Thyroid gland (tissue), 4 donors: ENCODE measurements around the gene CA5A. TPM values are rescaled to one million over a fixed set of nuclear protein-coding genes. Genes with fewer than 3 reads are reported as not detected.
"Not testable (repeated sequence)": the region's sequence is repeated elsewhere in the genome, so short reads cannot be mapped to it uniquely, and the experiment has no call there.

Experiments
- DNase-seq, 2 donors: peaks; one replicate each; pipeline ENCODE4 v3.0.0-alpha.2; 2019
- H3K27ac ChIP-seq, 3 donors: fragments of 200-600 bp; sonication (generic); 1 replicate in 2 of 3; 2 replicates in 1 of 3; pipeline ENCODE4 v1.5.1; 2016 to 2019; ENCODE audit warnings: mild to moderate bottlenecking in 1 of 3, moderate library complexity in 1 of 3
- H3K27me3 ChIP-seq: fragments of 200-600 bp; sonication (generic); one replicate; pipeline ENCODE4 v1.5.1; 2019
- H3K36me3 ChIP-seq, 2 donors: fragments of 200-600 bp; sonication (generic); one replicate each; pipeline ENCODE4 v1.5.1; 2016 to 2019
- H3K4me1 ChIP-seq, 2 donors: fragments of 200-600 bp; sonication (generic); one replicate each; pipeline ENCODE4 v1.5.1; 2017 to 2019
- H3K4me3 ChIP-seq, 3 donors: fragments of 200-600 bp; sonication (generic); replicated peaks in 1 of 3; 1 replicate in 2 of 3; 2 replicates in 1 of 3; pipeline ENCODE4 v1.5.1; 2016; ENCODE audit warnings: mild to moderate bottlenecking in 1 of 3
- H3K9me3 ChIP-seq: fragments of 200-600 bp; sonication (generic); one replicate; pipeline ENCODE4 v1.5.1; 2017
- POLR2A ChIP-seq, 2 donors: fragments of 450-650 bp; IDR thresholded peaks; one replicate each; pipeline ENCODE4 v1.6.1; 2017; ENCODE audit warnings: antibody characterized with exemption in 2 of 2, mild to moderate bottlenecking in 2 of 2, moderate library complexity in 1 of 2
- WGBS, 2 donors: methylation state at CpG; one replicate each; pipeline ENCODE4 v1.1.5; 2017; 5-methylcytosine and 5-hydroxymethylcytosine counted together
- intact Hi-C: fragments of 100-400 bp; cut with DNase I; formaldehyde crosslinking; loops from one replicate; pipeline ENCODE4 v1.15.1; 2023
- total RNA-seq, 4 donors: library from RNA; depleted of rRNA; stranded (reverse); fragments of >200 nt; gene quantifications; one replicate each; pipeline ENCODE4 v1.2.3, GENCODE V29; 2016
- TF ChIP-seq, protein P1 (sequence below), 6 experiments: fragments of 200-600 bp in 3 of 6; fragments of 450-650 bp in 3 of 6; sonication (generic) in 3 of 6; IDR thresholded peaks; one replicate each; pipeline ENCODE4 v1.5.1; 2016 to 2019; ENCODE audit warnings: antibody characterized with exemption in 6 of 6, mild to moderate bottlenecking in 2 of 6, inconsistent platforms in 1 of 6, moderate library complexity in 1 of 6

Gene CA5A
- total RNA-seq, 4 donors from 2014 or later, result not detected

DNA sequence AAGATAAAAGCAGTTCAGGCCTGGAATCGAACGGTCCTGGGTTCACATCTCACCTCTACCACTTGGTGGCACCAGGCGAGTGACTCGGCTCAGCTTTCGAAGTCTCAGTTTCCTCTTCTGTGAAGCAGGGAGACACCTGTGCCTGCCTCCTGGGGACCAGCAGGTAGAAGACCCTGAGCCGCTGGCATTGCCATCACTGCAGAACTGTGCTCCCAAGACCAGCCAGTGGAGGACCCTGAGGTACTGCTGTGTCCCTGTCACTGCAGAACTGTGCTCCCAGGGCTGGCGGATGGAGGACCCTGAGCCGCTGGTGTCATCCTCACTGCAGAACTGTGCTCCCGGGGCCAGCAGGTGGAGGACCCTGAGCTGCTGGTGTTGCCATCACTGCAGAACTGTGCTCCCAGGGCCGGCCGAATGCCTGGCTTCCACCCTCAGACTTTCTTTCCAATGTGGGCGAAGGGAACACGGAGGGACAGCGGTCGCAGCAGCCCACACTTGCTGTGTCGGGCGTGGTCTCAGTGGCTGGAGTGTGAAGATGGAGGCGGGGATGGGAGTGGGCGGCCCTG, 58.3 kb downstream of the CA5A start:
- Histone ChIP-seq H3K36me3 (no peaks in the 10 kb centered on the region), H3K4me1 (no peaks in the 10 kb centered on the region), H3K27me3 (no peaks in the 10 kb centered on the region), H3K27ac (no peak overlapping the region), H3K4me3 (no peak overlapping the region), H3K9me3 (no peaks in the 10 kb centered on the region)
- TF ChIP-seq, protein P1, sequence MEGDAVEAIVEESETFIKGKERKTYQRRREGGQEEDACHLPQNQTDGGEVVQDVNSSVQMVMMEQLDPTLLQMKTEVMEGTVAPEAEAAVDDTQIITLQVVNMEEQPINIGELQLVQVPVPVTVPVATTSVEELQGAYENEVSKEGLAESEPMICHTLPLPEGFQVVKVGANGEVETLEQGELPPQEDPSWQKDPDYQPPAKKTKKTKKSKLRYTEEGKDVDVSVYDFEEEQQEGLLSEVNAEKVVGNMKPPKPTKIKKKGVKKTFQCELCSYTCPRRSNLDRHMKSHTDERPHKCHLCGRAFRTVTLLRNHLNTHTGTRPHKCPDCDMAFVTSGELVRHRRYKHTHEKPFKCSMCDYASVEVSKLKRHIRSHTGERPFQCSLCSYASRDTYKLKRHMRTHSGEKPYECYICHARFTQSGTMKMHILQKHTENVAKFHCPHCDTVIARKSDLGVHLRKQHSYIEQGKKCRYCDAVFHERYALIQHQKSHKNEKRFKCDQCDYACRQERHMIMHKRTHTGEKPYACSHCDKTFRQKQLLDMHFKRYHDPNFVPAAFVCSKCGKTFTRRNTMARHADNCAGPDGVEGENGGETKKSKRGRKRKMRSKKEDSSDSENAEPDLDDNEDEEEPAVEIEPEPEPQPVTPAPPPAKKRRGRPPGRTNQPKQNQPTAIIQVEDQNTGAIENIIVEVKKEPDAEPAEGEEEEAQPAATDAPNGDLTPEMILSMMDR (IDR thresholded peaks at IDR 0.05), result no peak
- no peak for TF ChIP-seq POLR2A (IDR thresholded peaks at IDR 0.05)
- 78 to 85% methylated on average over 9 to 12 of the region's 19 CpGs for WGBS, 2 donors
- intact Hi-C loops, result no loop called here
- DNase-seq, result no peak

DNA sequence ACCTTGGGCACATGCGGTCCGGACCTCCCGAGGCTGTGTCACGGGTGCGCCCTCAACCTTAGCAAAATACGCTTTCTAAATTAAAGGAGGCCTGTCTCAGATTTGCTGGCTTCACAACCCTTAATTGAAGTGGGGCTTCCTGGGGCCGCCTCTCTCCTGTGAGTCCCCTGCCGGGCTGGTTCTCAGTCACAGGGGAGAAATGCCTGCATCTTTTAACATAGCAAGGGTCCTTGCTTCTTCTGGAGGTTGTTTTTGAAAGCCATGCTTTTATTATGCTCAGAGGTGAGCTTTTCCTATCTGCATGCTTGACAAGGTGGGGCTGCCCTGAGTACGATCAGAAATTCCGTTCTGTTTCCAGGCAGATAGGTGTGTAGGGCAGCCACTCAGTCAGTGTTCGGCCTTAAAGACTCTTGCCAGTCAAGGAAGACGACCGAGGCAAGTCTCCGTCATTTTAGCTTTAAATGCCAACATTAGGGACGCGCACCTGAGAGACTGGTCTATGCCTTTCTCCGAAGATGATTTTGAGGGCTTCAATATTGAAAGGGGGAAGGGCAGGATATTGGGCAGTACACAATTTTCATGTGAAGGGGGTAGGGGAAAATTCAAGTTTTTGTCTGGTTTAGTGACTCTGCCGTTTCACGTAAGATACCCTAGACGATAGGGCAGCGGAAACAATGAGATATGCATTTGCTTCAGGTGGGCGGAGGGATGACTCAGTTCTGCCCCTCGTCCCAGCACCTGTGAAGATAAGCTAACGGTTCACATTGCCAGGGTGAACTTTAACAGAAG, 61.5 kb downstream of the CA5A start:
- intact Hi-C loops, result no loop called here
- TF ChIP-seq, protein P1 (IDR thresholded peaks at IDR 0.05), result no peak
- no peak for TF ChIP-seq POLR2A (IDR thresholded peaks at IDR 0.05)
- Histone ChIP-seq H3K4me3 (no peak overlapping the region), H3K4me1 (peaks cover 2 to 4% of the 10 kb centered on the region in 2 donors), H3K36me3 (no peaks in the 10 kb centered on the region), H3K9me3 (no peaks in the 10 kb centered on the region), H3K27me3 (no peaks in the 10 kb centered on the region), H3K27ac (no peak overlapping the region)
- no peak for DNase-seq
- WGBS, 2 donors, result 59% methylated on average over 24 of the region's 24 CpGs

DNA sequence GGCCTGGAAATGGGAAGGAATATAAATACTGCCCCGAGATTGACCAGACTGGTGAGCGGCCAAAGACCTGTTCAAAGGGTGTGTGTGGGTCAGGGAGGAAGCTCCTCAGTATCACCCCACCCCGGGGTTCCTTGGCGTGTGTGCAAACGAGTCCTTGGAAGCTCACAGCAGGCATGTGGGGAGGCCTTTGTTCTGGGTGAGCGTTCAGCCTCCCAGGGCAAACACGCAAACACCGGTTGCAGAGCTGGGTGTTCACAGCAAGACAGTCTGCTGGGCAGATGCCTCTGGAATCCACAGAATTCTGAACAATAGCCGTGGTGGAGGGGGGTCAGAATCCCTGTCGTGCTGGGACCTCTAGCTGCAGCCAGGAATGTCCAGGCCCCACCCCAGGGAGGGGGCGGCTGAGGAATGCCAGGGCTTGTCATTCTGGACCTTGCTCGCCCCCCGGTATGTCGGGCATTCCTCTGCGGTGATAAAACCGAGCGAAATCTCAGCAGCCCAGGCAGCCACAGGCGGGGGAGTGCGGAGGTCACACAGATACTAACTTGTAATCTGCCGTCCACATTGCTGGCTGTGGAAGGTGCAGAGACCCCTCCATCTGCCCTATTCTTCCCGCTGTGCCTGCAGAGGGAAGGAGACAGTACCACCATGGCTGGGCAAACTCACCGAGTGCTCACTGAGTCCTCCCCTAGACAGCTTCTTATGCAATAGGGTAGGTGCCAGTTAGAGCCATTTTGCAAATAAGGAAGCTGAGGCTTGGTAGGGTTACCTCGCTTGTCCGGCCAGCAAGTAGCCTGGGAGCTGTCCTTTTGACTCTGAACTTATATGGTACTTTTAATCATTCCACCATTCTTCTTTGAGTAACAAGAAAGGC, 65.7 kb downstream of the CA5A start:
- 83 to 87% methylated on average over 18 to 19 of the region's 24 CpGs for WGBS, 2 donors
- intact Hi-C loops, result loop anchor here (2.0 kb wide), 1 partner anchor 92 kb away; no protein-coding TSS in a partner anchor
- not testable (repeated sequence) for H3K4me1 ChIP-seq, H3K27ac ChIP-seq, H3K36me3 ChIP-seq, H3K27me3 ChIP-seq, H3K9me3 ChIP-seq, DNase-seq, H3K4me3 ChIP-seq

DNA sequence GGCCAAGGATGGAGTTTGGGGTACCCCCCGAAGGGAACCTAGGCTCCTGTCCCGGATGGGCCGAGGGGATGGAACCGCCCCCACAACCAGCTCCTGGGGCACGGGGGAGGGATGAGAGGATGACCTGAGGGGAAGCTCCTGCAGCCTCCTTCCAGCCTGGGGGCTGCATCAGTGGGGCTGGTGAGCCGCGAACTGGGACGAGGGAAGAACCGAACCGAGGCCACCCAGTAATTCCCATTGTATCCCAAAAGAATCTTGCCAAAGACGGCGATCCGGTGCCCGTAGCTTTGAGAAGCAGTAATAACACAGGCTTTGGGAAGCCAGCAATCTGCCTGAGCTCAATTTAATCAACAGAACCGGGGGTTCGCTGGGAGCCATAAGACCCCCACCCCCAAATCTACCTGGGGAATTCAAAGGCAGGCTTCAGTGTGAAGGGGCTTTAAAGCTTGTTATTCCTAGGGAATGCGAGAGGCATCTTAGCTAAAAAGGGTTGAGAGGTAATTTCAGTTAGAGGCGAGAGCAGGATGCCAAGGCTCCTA, 66.4 kb downstream of the CA5A start:
- not testable (repeated sequence) for H3K27ac ChIP-seq, H3K4me3 ChIP-seq, H3K36me3 ChIP-seq, H3K4me1 ChIP-seq, H3K27me3 ChIP-seq, DNase-seq, H3K9me3 ChIP-seq
- 62 to 79% methylated on average over 14 to 15 of the region's 18 CpGs for WGBS, 2 donors
- intact Hi-C loops, result loop anchor here (2.0 kb wide), 1 partner anchor 91 kb away; no protein-coding TSS in a partner anchor

DNA sequence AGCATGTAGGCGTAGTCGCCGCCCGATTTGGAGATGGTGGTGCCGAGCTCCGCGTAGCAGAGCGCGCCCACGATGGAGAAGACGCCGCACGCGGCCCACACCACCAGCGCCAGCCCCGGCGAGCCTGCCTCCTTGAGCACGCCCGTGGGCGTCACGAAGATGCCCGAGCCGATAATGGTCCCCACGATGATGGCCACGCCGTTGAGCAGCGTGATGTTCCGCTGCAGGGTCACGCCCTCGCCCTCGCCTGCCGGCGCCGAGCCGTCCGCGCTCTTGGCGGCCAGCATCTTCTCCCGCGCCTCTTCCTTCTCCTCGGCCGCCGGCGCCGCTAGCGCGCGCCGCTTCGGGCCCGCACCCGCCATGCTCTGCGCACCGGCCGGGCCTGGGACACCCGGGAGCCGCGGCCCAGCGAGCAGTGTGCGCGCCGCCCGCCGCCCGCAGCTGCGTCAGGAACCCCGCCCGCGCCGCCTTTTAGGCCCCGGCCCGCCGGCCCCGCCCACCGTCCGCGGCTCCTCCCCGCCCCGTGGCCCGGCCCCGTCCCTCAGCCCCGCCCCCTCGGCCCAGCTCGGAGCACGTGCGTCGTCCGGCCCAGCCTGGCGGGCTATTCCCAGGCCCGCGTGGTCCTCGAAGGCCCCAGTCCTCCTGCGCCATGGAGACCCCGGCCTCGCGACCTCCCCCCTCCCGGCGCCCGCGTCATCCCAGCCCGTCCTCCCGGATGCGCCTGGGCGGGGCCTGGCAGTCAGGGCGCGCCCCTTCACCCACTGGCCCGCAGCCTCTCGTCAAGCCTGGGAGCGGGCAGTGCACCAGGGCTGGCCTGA, 67.1 kb downstream of the CA5A start, which contains the start of gene SLC7A5:
Gene SLC7A5 (minus strand): TSS at position 447 of the 818 bp plus-strand sequence. CDS start 85 bp downstream, at position 362.
- H3K9me3 ChIP-seq, H3K27me3 ChIP-seq, H3K36me3 ChIP-seq, intact Hi-C loops, H3K27ac ChIP-seq, H3K4me1 ChIP-seq: not testable (repeated sequence)
- 3 to 8% methylated on average over 5 to 29 of the region's 109 CpGs for WGBS, 2 donors
- peak in 1 of 2 donors; percentile 62 for TF ChIP-seq POLR2A (IDR thresholded peaks at IDR 0.05)
- DNase-seq, result peak; percentile 63 to 65
- H3K4me3 ChIP-seq, result peak within 1 kb of the TSS in 1 of 3 donors; percentile 24

DNA sequence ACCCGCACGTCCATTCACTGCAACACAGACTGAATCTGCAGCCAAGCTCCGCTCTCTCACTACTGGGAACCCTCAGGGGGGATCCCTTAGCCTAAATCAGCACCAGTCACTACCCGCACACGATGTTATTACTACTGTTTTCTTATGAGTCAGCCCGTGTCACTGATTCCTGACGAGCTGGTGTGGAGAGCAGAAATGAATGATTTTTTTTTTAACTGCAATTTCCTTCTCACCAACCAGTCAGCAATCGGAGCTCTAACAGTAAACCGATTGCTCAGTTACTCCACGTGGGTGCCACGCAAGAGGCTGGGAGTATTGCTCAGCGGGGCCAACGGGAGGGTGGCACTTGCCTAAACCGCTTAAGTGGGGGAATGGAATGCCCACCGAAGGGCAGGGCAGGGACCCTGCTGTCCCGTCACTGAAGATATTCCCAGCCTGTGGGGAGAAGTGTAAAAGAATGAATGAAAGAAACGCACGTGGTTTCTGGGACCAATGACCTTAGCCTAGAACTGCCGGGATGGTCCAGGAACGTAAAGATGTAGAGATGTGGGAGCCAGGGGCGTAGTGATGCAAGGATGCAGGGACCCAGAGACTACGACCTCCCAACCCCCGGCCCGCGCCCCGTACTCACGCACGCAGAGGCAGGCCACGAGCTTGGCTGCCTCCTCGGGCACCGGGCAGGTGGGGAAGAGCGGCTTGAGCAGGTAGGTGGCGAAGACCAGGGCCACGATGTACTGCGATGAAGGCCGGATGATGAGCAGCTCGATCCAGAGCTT, 67.9 kb downstream of the CA5A start:
- peak overlapping the region in 1 of 3 donors; percentile 24 for H3K4me3 ChIP-seq
- intact Hi-C loops, H3K4me1 ChIP-seq, H3K9me3 ChIP-seq, H3K36me3 ChIP-seq, H3K27ac ChIP-seq, DNase-seq, H3K27me3 ChIP-seq: not testable (repeated sequence)
- WGBS, 2 donors, result 26 to 27% methylated on average over 34 to 35 of the region's 37 CpGs

DNA sequence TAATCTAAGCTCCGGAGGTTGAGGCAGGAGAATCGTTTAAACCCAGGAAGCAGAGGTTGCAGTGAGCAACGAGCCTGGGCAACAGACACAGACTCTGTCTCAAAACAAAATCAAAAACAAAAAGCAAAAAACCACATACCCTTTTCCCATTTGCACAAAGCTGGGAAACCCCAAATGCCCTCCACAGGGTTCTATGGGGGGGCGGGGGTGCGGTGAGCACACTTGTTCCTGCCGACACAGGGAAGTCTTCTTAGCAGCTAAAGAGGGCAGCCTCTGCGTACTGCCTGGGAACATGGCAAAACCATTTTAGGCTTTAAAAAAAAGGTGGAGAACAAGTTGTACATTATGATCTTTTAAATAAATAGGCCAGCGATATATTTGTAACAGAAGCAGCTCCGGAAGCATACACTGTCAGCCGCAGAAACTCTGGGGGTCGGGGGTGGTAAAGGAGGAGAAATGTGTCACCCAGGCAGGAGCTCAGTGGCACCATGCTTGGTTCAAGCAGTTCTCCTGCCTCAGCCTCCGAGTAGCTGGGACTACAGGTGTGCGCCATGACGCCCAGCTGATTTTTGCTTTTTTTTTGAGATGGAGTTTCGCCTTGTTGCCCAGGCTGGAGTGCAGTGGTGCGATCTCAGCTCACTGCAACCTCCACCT, 70.3 kb downstream of the CA5A start:
- H3K27me3 ChIP-seq, H3K9me3 ChIP-seq, H3K36me3 ChIP-seq, H3K4me1 ChIP-seq, intact Hi-C loops, H3K27ac ChIP-seq, DNase-seq, H3K4me3 ChIP-seq: not testable (repeated sequence)
- 81 to 91% methylated on average over 16 of the region's 16 CpGs for WGBS, 2 donors
